IMR-90 (cell line): ENCODE results near the gene ACBD7. TPM values are rescaled to one million over a fixed set of nuclear protein-coding genes. Genes with fewer than 3 reads are reported as not detected.

Source experiments
- ATAC-seq: fragments of 200-7000 bp; cut with Tn5 transposase; 2 replicates; pipeline ENCODE4 v1.9.1; 2020; ENCODE audit warnings: low read depth, mild to moderate bottlenecking, moderate library complexity
- BruUV-seq: library from RNA; stranded (reverse); fragments of 400-500 nt; replicated peaks from 2 replicates; lab custom pipeline; 2021; lab: Mats Ljungman, UMichigan
- CTCF ChIA-PET: fragments of 300-600 bp; formaldehyde crosslinking; extraction: SDS; loops from one replicate; lab custom pipeline; 2021; ENCODE audit warnings: antibody characterized with exemption; lab: Yijun Ruan, JAX
- POLR2A ChIA-PET: fragments of 300-600 bp; sonication (Branson Sonifier 250); formaldehyde crosslinking; loops from one replicate; lab custom pipeline; 2022; ENCODE audit warnings: antibody characterized with exemption; ENCODE audit not compliant: unreplicated experiment; lab: Charles Lee
- DNase-seq: peaks from one replicate; pipeline ENCODE4 v3.0.0; 2013
- H2AFZ ChIP-seq: replicated peaks from 2 replicates; pipeline ENCODE3; 2013; ENCODE audit warnings: low read length, mild to moderate bottlenecking; ENCODE audit not compliant: poor library complexity
- H2AK5ac ChIP-seq: 2 replicates; pipeline ENCODE4 v1.6.1; 2013; ENCODE audit warnings: low read depth, low read length, inconsistent platforms
- H2AK9ac ChIP-seq: replicated peaks from 2 replicates; pipeline ENCODE3; 2013; ENCODE audit warnings: mild to moderate bottlenecking, low read depth, low read length, moderate library complexity; ENCODE audit not compliant: poor library complexity
- H2BK120ac ChIP-seq: 2 replicates; pipeline ENCODE4 v1.6.1; 2013; ENCODE audit warnings: low read depth, low read length, inconsistent platforms
- H2BK15ac ChIP-seq: 3 replicates; pipeline ENCODE4 v1.6.1; 2013; ENCODE audit warnings: low read depth, low read length, inconsistent platforms
- H2BK20ac ChIP-seq: 2 replicates; pipeline ENCODE4 v1.6.1; 2013; ENCODE audit warnings: low read depth, mild to moderate bottlenecking, inconsistent platforms, low read length, moderate library complexity
- H2BK5ac ChIP-seq: 2 replicates; pipeline ENCODE4 v1.6.1; 2013; ENCODE audit warnings: mild to moderate bottlenecking, low read depth, low read length, inconsistent platforms; ENCODE audit not compliant: poor library complexity, severe bottlenecking
- H3K14ac ChIP-seq: replicated peaks from 2 replicates; pipeline ENCODE4 v1.6.1; 2013; ENCODE audit warnings: low read depth, low read length, inconsistent platforms
- H3K18ac ChIP-seq: 2 replicates; pipeline ENCODE4 v1.6.1; 2013; ENCODE audit warnings: low read depth, low read length, control low read depth
- H3K23ac ChIP-seq: 2 replicates; pipeline ENCODE4 v1.6.1; 2013; ENCODE audit warnings: low read depth, low read length, inconsistent platforms
- H3K27ac ChIP-seq: 2 replicates; pipeline ENCODE4 v1.5.1; 2013; ENCODE audit warnings: mild to moderate bottlenecking, control low read depth, low read length; ENCODE audit not compliant: insufficient read depth
- H3K27me3 ChIP-seq: 2 replicates; pipeline ENCODE4 v1.6.1; 2013; ENCODE audit warnings: low read length; ENCODE audit not compliant: control insufficient read depth, insufficient read depth
- H3K36me3 ChIP-seq: 2 replicates; pipeline ENCODE4 v1.6.1; 2013; ENCODE audit warnings: low read length, mixed read lengths; ENCODE audit not compliant: control insufficient read depth, insufficient read depth
- H3K4ac ChIP-seq: 2 replicates; pipeline ENCODE4 v1.6.1; 2013; ENCODE audit warnings: low read depth, low read length, inconsistent platforms
- H3K4me1 ChIP-seq: 2 replicates; pipeline ENCODE4 v1.6.1; 2013; ENCODE audit warnings: low read length, mixed read lengths; ENCODE audit not compliant: control insufficient read depth, insufficient read depth
- H3K4me2 ChIP-seq: 2 replicates; pipeline ENCODE4 v1.6.1; 2013; ENCODE audit warnings: low read depth, mild to moderate bottlenecking, control low read depth, low read length, moderate library complexity
- H3K4me3 ChIP-seq: 2 replicates; pipeline ENCODE4 v1.5.1; 2013; ENCODE audit warnings: low read depth, mild to moderate bottlenecking, control low read depth, low read length, moderate library complexity; ENCODE audit not compliant: insufficient read depth
- H3K56ac ChIP-seq: 2 replicates; pipeline ENCODE4 v1.6.1; 2013; ENCODE audit warnings: low read length, inconsistent platforms; ENCODE audit not compliant: insufficient read depth; ENCODE audit errors: extremely low read depth
- H3K79me1 ChIP-seq, 2 experiments: 2 replicates each; pipeline ENCODE4 v1.6.1; 2013; ENCODE audit warnings: low read length in 2 of 2, inconsistent platforms in 1 of 2, low read depth in 1 of 2
- H3K9ac ChIP-seq: 2 replicates; pipeline ENCODE4 v1.6.1; 2013; ENCODE audit warnings: low read depth, low read length, control low read depth
- H3K9me1 ChIP-seq: 2 replicates; pipeline ENCODE4 v1.6.1; 2013; ENCODE audit warnings: low read length, inconsistent platforms; ENCODE audit not compliant: insufficient read depth
- H3K9me3 ChIP-seq: 2 replicates; pipeline ENCODE4 v1.6.1; 2013; ENCODE audit warnings: low read length; ENCODE audit not compliant: control insufficient read depth, insufficient read depth
- H4K20me1 ChIP-seq: 2 replicates; pipeline ENCODE4 v1.6.1; 2013; ENCODE audit warnings: low read length, inconsistent platforms; ENCODE audit not compliant: insufficient read depth
- H4K5ac ChIP-seq: 2 replicates; pipeline ENCODE4 v1.6.1; 2013; ENCODE audit warnings: mild to moderate bottlenecking, low read depth, low read length, control low read depth
- H4K8ac ChIP-seq, 2 experiments: 2 replicates each; pipeline ENCODE4 v1.6.1; 2013; ENCODE audit warnings: low read depth in 2 of 2, low read length in 2 of 2, control low read depth in 1 of 2, inconsistent platforms in 1 of 2
- H4K91ac ChIP-seq: 2 replicates; pipeline ENCODE4 v1.6.1; 2013; ENCODE audit warnings: low read depth, low read length, inconsistent platforms; ENCODE audit not compliant: insufficient read depth
- BHLHE40 ChIP-seq: fragments of 150-350 bp; IDR thresholded peaks from 2 replicates; pipeline ENCODE4 v1.6.1; 2016; ENCODE audit warnings: mild to moderate bottlenecking, low read depth, low read length
- CEBPB ChIP-seq: IDR thresholded peaks from 2 replicates; pipeline ENCODE4 v1.6.1; 2012; ENCODE audit warnings: low read depth, low read length, improper control_type of control experiment
- CHD1 ChIP-seq: IDR thresholded peaks from 2 replicates; pipeline ENCODE4 v1.6.1; 2012; ENCODE audit warnings: low read depth, low read length, improper control_type of control experiment
- FOS ChIP-seq: fragments of 150-350 bp; IDR thresholded peaks from 2 replicates; pipeline ENCODE4 v1.6.1; 2016; ENCODE audit warnings: low read depth, low read length
- MAFK ChIP-seq: IDR thresholded peaks from 2 replicates; pipeline ENCODE4 v1.6.1; 2012; ENCODE audit warnings: low read depth, low read length, improper control_type of control experiment
- MAZ ChIP-seq: IDR thresholded peaks from 2 replicates; pipeline ENCODE4 v1.6.1; 2012; ENCODE audit warnings: low read depth, mild to moderate bottlenecking, low read length, improper control_type of control experiment, moderate library complexity, borderline replicate concordance
- RAD21 ChIP-seq: IDR thresholded peaks from 2 replicates; pipeline ENCODE4 v1.6.1; 2012; ENCODE audit warnings: low read length, improper control_type of control experiment
- RCOR1 ChIP-seq: IDR thresholded peaks from 2 replicates; pipeline ENCODE4 v1.6.1; 2012; ENCODE audit warnings: mild to moderate bottlenecking, low read length, improper control_type of control experiment; ENCODE audit not compliant: insufficient replicate concordance
- RFX5 ChIP-seq: IDR thresholded peaks from 2 replicates; pipeline ENCODE4 v1.8.0; 2012; ENCODE audit warnings: low read depth, mild to moderate bottlenecking, low read length, moderate library complexity
- SMC3 ChIP-seq: fragments of 150-350 bp; IDR thresholded peaks from 2 replicates; pipeline ENCODE4 v1.6.1; 2016; ENCODE audit warnings: low read depth, mild to moderate bottlenecking, antibody characterized with exemption, low read length, moderate library complexity
- WGBS, 2 experiments: methylation state at CpG; one replicate each; pipeline versions ENCODE4 v1.1.5 to v1.1.7; 2013; ENCODE audit warnings: missing lambda C conversion rate in 2 of 2; ENCODE audit not compliant: insufficient read length in 1 of 2; ENCODE audit errors: extremely low coverage in 2 of 2; 5-methylcytosine and 5-hydroxymethylcytosine counted together
- dilution Hi-C: fragments of 300-500 bp; cut with HindIII; formaldehyde crosslinking; loops from one replicate; pipeline ENCODE4 v1.14.3; 2018; ENCODE audit warnings: low sequenced_read_pairs; ENCODE audit not compliant: unreplicated experiment
- in situ Hi-C: fragments of 300-500 bp; cut with MboI; formaldehyde crosslinking; loops from 3 replicates; pipeline ENCODE4 v1.14.3; 2019; ENCODE audit warnings: low sequenced_read_pairs, inconsistent platforms, mixed read lengths
- intact Hi-C: fragments of 100-400 bp; cut with micrococcal nuclease; formaldehyde crosslinking; loops from 2 replicates; pipeline ENCODE4 v1.10.0; 2022
- polyA plus RNA-seq, 3 experiments: library from polyadenylated mRNA; depleted of rRNA; stranded (reverse); fragments of >200 nt; gene quantifications; 2 replicates each; pipeline ENCODE4 v1.2.3, GENCODE V29; 2012; ENCODE audit warnings: low replicate concordance in 1 of 3
- total RNA-seq: library from RNA; depleted of rRNA; stranded (reverse); fragments of >200 nt; gene quantifications from 2 replicates; pipeline ENCODE4 v1.2.3, GENCODE V29; 2012
- TF ChIP-seq, protein P1 (sequence below): fragments of 150-350 bp; IDR thresholded peaks from 2 replicates; pipeline ENCODE4 v1.6.1; 2017; ENCODE audit warnings: mild to moderate bottlenecking, antibody characterized with exemption, low read length, low read depth
- TF ChIP-seq, protein P2 (sequence below): fragments of 150-350 bp; IDR thresholded peaks from 2 replicates; pipeline ENCODE4 v1.6.1; 2016; ENCODE audit warnings: low read depth, mild to moderate bottlenecking, low read length, moderate library complexity, borderline replicate concordance

Gene ACBD7
- total and polyA plus RNA-seq, 2 of the 4 experiments (the other 2 are of a cell fraction), result 0.29 to 0.54 TPM

DNA sequence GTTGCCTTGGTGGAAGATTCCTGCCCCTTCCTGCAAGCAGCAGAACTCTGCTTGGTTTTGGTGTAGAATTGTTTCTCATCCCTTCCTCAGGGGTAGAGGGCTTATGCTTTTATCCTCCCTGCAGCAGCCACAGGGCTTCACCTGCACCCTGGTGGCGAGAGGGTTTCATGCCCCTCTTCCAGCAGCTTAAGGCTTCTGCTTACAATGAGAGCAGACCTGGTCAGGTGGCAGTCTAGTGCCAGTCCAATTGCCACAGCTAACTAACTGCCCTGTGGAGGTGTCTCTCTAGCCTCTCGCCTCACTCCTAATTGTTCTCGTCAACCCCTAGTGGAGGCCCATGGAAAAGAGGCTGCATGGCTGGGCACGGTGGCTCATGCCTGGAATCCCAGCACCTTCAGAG, 19.3 kb downstream of the ACBD7 start:
- Histone ChIP-seq H4K91ac (no peak overlapping the region), H3K9me1 (no peaks in the 10 kb centered on the region), H2AK9ac (no peak overlapping the region), H3K27me3 (peaks cover 3% of the 10 kb centered on the region; the same call in 1 of the 2 replicates), H2AFZ (no peak overlapping the region), H4K8ac (no peak overlapping the region), H3K14ac (no peak overlapping the region), H2AK5ac (no peak overlapping the region), H3K4me3 (no peak overlapping the region), H3K4me1 (no peaks in the 10 kb centered on the region), H2BK20ac (no peak overlapping the region), H3K4me2 (no peak overlapping the region), H2BK120ac (no peak overlapping the region), H2BK15ac (no peak overlapping the region), H3K23ac (no peak overlapping the region), H3K27ac (no peak overlapping the region), H3K9ac (no peak overlapping the region), H3K36me3 (no peaks in the 10 kb centered on the region), H3K18ac (no peak overlapping the region), H3K79me1 (no peaks in the 10 kb centered on the region), H2BK5ac (no peak overlapping the region), H3K4ac (no peak overlapping the region), H3K9me3 (peaks cover 12% of the 10 kb centered on the region), H3K56ac (no peak overlapping the region), H4K5ac (no peak overlapping the region), H4K20me1 (no peaks in the 10 kb centered on the region)
- in situ Hi-C loops, result no loop called here
- intact Hi-C loops, result loop anchor here (5.0 kb wide), 1 partner anchor 52 kb away; no protein-coding TSS in a partner anchor
- WGBS, 2 experiments, result 60% methylated on average over 1 of the region's 4 CpGs; no CpG with 5 or more reads in 1 of the 2 experiments
- POLR2A ChIA-PET, result no interaction called here
- DNase-seq, result no peak
- TF ChIP-seq RFX5 (no peak), FOS (no peak), BHLHE40 (no peak), CEBPB (no peak), MAFK (no peak), RCOR1 (no peak), SMC3 (no peak), CHD1 (no peak), MAZ (no peak), RAD21 (no peak)
- TF ChIP-seq, protein P1, sequence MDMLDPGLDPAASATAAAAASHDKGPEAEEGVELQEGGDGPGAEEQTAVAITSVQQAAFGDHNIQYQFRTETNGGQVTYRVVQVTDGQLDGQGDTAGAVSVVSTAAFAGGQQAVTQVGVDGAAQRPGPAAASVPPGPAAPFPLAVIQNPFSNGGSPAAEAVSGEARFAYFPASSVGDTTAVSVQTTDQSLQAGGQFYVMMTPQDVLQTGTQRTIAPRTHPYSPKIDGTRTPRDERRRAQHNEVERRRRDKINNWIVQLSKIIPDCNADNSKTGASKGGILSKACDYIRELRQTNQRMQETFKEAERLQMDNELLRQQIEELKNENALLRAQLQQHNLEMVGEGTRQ, result no peak
- TF ChIP-seq, protein P2, sequence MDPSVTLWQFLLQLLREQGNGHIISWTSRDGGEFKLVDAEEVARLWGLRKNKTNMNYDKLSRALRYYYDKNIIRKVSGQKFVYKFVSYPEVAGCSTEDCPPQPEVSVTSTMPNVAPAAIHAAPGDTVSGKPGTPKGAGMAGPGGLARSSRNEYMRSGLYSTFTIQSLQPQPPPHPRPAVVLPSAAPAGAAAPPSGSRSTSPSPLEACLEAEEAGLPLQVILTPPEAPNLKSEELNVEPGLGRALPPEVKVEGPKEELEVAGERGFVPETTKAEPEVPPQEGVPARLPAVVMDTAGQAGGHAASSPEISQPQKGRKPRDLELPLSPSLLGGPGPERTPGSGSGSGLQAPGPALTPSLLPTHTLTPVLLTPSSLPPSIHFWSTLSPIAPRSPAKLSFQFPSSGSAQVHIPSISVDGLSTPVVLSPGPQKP, result no peak
- CTCF ChIA-PET, result interaction anchor here (0.9 kb wide), 1 partner anchor 18 kb away, joined by 3 read pairs; no protein-coding TSS in a partner anchor
- dilution Hi-C loops, result no loop called here
- no TSS peak for BruUV-seq
- ATAC-seq, result no peak
